ENCODE measurements around the gene VPS51.

VPS51 gene

DNA sequence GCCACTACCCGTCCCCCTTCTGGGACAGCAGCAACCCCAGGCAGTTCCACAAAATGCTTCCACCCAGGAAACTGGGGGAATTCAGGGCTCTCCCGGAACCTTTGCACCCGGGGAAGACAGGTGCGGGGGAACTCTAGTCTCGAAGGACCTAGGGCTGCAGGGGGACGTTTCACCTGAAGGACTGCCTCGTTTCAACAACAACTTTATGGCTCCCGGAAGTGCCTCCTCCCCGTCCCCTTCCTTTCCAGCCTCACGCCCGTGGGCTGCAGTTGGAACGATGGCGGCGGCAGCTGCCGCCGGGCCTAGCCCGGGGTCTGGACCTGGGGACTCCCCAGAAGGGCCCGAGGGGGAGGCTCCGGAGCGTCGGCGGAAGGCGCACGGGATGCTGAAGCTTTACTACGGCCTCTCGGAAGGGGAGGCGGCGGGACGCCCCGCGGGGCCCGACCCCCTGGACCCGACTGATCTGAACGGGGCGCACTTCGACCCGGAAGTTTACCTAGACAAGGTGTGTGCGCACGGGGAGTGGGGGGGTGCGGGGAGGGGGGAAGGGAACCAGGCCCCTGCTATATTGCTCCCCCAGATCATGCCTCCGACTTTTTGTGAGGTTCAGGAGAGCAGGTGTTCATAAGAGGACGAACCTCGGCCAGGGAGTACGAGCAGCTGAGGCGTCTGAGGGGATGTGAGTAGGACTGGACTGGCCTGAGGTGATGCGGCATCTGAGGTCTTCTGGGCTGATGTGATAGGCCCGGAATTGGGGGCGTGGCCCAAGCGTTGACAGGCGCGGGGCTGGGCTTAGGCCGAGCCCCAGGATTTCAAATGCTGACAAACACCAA is at the start of gene VPS51:
TSS of gene VPS51 (plus strand) at position 241 of the 833 bp plus-strand sequence. CDS start at position 278, 37 bp downstream.
- H3K4me3 ChIP-seq (ENCODE audit: low read length): peak within 1 kb of the TSS; percentile 85
- DNase-seq (ENCODE audit: low read depth): peak; percentile 89
- TF ChIP-seq, protein P1, sequence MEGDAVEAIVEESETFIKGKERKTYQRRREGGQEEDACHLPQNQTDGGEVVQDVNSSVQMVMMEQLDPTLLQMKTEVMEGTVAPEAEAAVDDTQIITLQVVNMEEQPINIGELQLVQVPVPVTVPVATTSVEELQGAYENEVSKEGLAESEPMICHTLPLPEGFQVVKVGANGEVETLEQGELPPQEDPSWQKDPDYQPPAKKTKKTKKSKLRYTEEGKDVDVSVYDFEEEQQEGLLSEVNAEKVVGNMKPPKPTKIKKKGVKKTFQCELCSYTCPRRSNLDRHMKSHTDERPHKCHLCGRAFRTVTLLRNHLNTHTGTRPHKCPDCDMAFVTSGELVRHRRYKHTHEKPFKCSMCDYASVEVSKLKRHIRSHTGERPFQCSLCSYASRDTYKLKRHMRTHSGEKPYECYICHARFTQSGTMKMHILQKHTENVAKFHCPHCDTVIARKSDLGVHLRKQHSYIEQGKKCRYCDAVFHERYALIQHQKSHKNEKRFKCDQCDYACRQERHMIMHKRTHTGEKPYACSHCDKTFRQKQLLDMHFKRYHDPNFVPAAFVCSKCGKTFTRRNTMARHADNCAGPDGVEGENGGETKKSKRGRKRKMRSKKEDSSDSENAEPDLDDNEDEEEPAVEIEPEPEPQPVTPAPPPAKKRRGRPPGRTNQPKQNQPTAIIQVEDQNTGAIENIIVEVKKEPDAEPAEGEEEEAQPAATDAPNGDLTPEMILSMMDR (conservative IDR thresholded peaks at IDR 0.05; ENCODE audit: low read length): no peak

DNA sequence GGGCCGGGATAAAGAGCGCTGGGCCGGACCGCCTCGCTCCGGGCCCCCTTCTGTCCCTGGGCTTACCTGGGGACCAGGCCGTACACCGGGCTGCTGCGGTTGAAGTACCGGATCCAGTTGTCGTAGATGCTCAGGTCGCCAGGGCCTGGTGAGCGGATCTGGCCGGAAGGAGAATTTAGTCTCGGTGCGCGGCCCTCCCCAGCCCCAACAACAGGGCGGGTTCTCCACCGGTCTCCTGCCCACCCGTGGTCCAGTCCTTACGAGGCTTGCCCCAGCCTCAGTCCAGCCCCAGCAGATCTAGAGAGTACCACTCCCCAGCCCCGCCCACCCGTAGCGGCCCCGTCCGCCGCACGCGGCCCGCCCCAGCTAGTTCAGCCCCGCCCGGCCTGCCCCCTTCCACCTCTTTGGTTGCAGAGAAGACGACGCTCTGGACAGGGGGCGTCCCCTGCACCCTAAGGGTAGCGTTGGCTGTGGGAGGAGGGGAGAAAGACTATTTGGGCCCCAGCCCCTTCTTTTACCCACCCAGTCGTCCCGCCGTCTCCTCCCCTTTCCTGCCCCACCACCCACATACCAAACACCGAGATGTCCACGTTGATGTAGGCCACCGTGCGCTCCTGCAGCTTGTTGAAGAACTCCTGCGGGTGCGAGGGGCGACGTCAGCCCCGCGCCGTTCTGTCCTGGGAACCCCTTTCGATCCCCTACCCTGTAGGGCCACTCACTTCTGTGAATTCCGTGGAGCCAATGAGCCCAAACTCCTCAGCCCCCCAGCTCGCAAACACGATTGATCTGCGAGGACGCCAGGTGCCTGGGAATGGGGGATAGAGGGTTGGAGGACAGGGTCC is 48.2 kb upstream of the VPS51 start:
- peak overlapping the region; percentile 63 for H3K4me3 ChIP-seq (ENCODE audit: low read length)
- TF ChIP-seq, protein P1 (conservative IDR thresholded peaks at IDR 0.05; ENCODE audit: low read length): no peak
- DNase-seq (ENCODE audit: low read depth): peak; percentile 22

DNA sequence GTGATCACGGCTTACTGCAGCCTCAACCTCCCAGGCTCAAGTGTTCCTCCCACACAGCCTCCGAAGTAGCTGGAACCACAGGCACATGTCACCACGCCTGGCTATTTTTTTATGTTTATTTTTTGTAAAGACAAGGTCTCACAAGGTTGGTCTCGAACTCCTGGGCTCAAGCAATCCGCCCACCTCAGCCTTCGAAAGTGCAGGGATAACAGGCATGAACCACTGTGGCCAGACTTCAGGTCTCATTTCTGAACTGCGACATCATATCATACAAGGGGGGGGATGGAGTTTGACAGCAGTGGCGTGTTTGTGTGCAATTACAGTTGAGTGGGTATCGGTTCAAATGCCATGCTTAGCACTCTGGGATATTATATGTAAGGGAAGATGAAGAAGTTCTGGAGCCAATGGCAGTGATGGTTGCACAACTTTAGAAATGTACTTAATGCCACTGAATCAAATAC is 44.6 kb upstream of the VPS51 start:
- H3K4me3 ChIP-seq (ENCODE audit: low read length): no peak overlapping the region
- TF ChIP-seq, protein P1 (conservative IDR thresholded peaks at IDR 0.05; ENCODE audit: low read length): no peak
- no peak for DNase-seq (ENCODE audit: low read depth)

DNA sequence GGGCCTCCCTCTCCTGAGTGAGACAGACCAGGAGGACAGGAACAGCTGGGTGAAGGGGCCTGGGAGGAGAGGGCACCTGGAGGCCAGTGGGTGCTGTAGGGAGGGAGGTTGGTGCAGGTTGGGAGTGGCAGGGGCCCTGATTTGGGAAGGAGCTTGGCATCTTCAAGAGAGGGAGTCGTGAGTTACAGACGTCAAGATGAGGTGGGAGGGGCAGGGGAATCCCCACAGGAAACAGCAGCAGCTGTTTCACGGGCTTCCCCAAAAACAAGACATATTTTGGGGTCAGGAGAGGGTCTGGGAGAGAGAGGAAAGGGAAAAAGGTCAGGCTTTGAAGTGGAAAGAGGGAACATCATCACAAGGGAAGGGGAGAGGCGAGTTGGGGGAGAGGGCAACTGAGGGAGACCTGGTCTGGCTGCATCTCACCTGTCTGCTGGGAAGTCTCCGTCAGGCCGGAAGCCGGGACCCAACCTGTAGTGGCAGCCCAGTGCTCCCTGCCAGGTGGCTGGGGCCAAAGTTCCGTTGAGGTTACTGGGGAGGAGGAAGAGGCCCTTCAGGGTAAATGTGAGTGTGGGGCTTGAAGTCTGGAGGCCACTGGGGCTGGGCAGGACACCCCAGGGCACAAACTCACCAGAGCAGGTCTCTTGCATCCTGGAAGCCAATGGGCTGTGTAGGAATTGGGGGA is 42.0 kb upstream of the VPS51 start:
- no peak overlapping the region for H3K4me3 ChIP-seq (ENCODE audit: low read length)
- TF ChIP-seq, protein P1 (conservative IDR thresholded peaks at IDR 0.05; ENCODE audit: low read length): no peak
- no peak for DNase-seq (ENCODE audit: low read depth)

DNA sequence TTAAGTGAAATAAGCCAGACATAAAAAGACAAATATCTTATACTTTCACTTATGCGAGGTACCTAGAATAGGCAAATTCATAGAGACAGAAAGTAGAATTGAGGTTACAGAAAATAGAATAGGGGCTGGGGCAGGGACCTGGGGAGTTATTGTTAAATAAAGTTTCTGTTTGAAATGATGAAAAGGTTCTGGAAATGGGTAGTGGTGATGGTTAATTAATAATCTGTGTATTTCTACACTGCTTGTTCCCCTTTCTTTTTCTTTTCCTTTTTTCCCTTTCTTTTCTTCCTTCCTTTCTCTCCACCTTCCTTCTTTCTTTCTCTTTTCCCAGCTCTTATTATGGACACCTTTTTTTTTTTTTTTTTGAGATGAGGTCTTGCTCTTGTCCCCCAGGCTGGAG is 40.5 kb upstream of the VPS51 start:
- H3K4me3 ChIP-seq (ENCODE audit: low read length): no peak overlapping the region
- no peak for DNase-seq (ENCODE audit: low read depth)
- TF ChIP-seq, protein P1 (conservative IDR thresholded peaks at IDR 0.05; ENCODE audit: low read length): no peak

DNA sequence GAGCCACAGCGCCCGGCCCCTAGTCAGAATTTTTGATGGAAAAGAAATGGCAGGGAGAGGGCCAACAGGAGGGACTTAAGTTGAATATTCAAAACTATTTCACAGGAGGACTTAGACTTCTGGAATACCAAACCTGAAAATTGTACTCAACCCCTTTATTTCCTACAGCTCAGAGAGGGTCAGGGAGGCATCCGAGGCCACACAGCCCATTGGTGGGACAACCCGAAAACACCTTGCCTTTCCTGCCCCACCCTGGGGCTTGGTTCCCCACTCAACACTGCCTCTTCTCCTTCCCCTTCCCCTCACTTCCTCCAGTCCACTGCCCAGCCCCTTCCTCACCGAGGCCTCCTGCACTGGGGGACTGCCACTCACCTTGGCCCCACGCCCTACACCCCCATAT is 39.0 kb upstream of the VPS51 start:
- H3K4me3 ChIP-seq (ENCODE audit: low read length): no peak overlapping the region
- TF ChIP-seq, protein P1 (conservative IDR thresholded peaks at IDR 0.05; ENCODE audit: low read length): no peak
- DNase-seq (ENCODE audit: low read depth): no peak
